Measurements from ENCODE around the gene SLC9A9. TPM values are rescaled to one million over a fixed set of nuclear protein-coding genes. Genes with fewer than 3 reads are reported as not detected.

SLC9A9 gene
- total RNA-seq, 2 donors from 2014 or later, result 23.6 to 31.0 TPM

GRCh38 chr3:143837076-143837475 is 11.2 kb downstream of the SLC9A9 start:
- H3K4me3 ChIP-seq, result no peak overlapping the region
- H3K4me1 ChIP-seq (replicated peaks), result no peaks in the 10 kb centered on the region
- 72% methylated on average over 1 of the region's 1 CpG for WGBS
- no peak overlapping the region for H3K27ac ChIP-seq
- no peak for DNase-seq (ENCODE audit: low spot score)
- H3K9me3 ChIP-seq, result no peaks in the 10 kb centered on the region
- no peaks in the 10 kb centered on the region for H3K27me3 ChIP-seq (replicated peaks; ENCODE audit: insufficient read depth)
- TF ChIP-seq POLR2A (IDR thresholded peaks at IDR 0.05), result no peak
- no peak for TF ChIP-seq POLR2AphosphoS5 (IDR thresholded peaks at IDR 0.05)
- TF ChIP-seq CTCF (IDR thresholded peaks at IDR 0.05), result no peak
- no peaks in the 10 kb centered on the region for H3K36me3 ChIP-seq
- intact Hi-C loops (cut with DNase I), result no loop called here

- DNase-seq (ENCODE audit: low spot score), result no peak
- WGBS, result 65% methylated on average over 2 of the region's 2 CpGs
- H3K36me3 ChIP-seq, result no peaks in the 10 kb centered on the region
- intact Hi-C loops (cut with DNase I), result no loop called here
- no peaks in the 10 kb centered on the region for H3K4me1 ChIP-seq (replicated peaks)
- no peak overlapping the region for H3K27ac ChIP-seq
- H3K9me3 ChIP-seq, result no peaks in the 10 kb centered on the region
- TF ChIP-seq CTCF (IDR thresholded peaks at IDR 0.05) (no peak), POLR2AphosphoS5 (IDR thresholded peaks at IDR 0.05) (no peak), POLR2A (IDR thresholded peaks at IDR 0.05) (no peak)
- no peaks in the 10 kb centered on the region for H3K27me3 ChIP-seq (replicated peaks; ENCODE audit: insufficient read depth)
- no peak overlapping the region for H3K4me3 ChIP-seq
Measured at GRCh38 chr3:143835312-143835711, 13.0 kb downstream of the SLC9A9 start.

- Histone ChIP-seq H3K36me3 (no peaks in the 10 kb centered on the region), H3K4me3 (no peak overlapping the region), H3K4me1 (replicated peaks) (no peaks in the 10 kb centered on the region), H3K9me3 (no peaks in the 10 kb centered on the region), H3K27me3 (replicated peaks; ENCODE audit: insufficient read depth) (no peaks in the 10 kb centered on the region), H3K27ac (no peak overlapping the region)
- intact Hi-C loops (cut with DNase I), result no loop called here
- no peak for DNase-seq (ENCODE audit: low spot score)
- TF ChIP-seq POLR2AphosphoS5 (IDR thresholded peaks at IDR 0.05) (no peak), POLR2A (IDR thresholded peaks at IDR 0.05) (no peak), CTCF (IDR thresholded peaks at IDR 0.05) (no peak)
Measured at GRCh38 chr3:143832433-143832832, 15.8 kb downstream of the SLC9A9 start.

GRCh38 chr3:143831994-143832393 is 16.3 kb downstream of the SLC9A9 start:
- Histone ChIP-seq H3K36me3 (no peaks in the 10 kb centered on the region), H3K27me3 (replicated peaks; ENCODE audit: insufficient read depth) (no peaks in the 10 kb centered on the region), H3K4me1 (replicated peaks) (no peaks in the 10 kb centered on the region), H3K27ac (no peak overlapping the region), H3K9me3 (no peaks in the 10 kb centered on the region), H3K4me3 (no peak overlapping the region)
- TF ChIP-seq CTCF (IDR thresholded peaks at IDR 0.05) (no peak), POLR2AphosphoS5 (IDR thresholded peaks at IDR 0.05) (no peak), POLR2A (IDR thresholded peaks at IDR 0.05) (no peak)
- intact Hi-C loops (cut with DNase I), result no loop called here
- no peak for DNase-seq (ENCODE audit: low spot score)
- WGBS, result 76% methylated on average over 1 of the region's 1 CpG

- Histone ChIP-seq H3K4me3 (no peak overlapping the region), H3K4me1 (replicated peaks) (peaks cover 6% of the 10 kb centered on the region), H3K27ac (peak overlapping the region; percentile 24 to 44), H3K9me3 (no peaks in the 10 kb centered on the region), H3K36me3 (no peaks in the 10 kb centered on the region), H3K27me3 (replicated peaks; ENCODE audit: insufficient read depth) (no peaks in the 10 kb centered on the region)
- TF ChIP-seq CTCF (IDR thresholded peaks at IDR 0.05) (no peak), POLR2A (IDR thresholded peaks at IDR 0.05) (no peak), POLR2AphosphoS5 (IDR thresholded peaks at IDR 0.05) (peak; percentile 55)
- DNase-seq (ENCODE audit: low spot score), result no peak
- intact Hi-C loops (cut with DNase I), result no loop called here
- 0% methylated on average over 2 of the region's 2 CpGs for WGBS
Measured at GRCh38 chr3:143831208-143831607, 17.1 kb downstream of the SLC9A9 start.

Measured in prostate gland (tissue), 2 donors.